ENCODE data around the gene SLC7A6OS.

The SLC7A6OS gene

GRCh38 chr16:68357521-68357922 is 46.8 kb upstream of the SLC7A6OS start:
- no peak for TF ChIP-seq RAD21 (IDR thresholded peaks at IDR 0.05; ENCODE audit: low read depth)

GRCh38 chr16:68356919-68357286 is 46.2 kb upstream of the SLC7A6OS start:
- TF ChIP-seq EGR1 (IDR thresholded peaks at IDR 0.05) = no peak
- no peak for TF ChIP-seq TCF12 (IDR thresholded peaks at IDR 0.05; ENCODE audit: low read depth)
- no peak for TF ChIP-seq FOXM1 (IDR thresholded peaks at IDR 0.05; ENCODE audit: borderline replicate concordance, low read depth)
- TF ChIP-seq MAX (IDR thresholded peaks at IDR 0.05) = no peak
- TF ChIP-seq RAD21 (IDR thresholded peaks at IDR 0.05; ENCODE audit: low read depth) = no peak
- TF ChIP-seq EP300 (IDR thresholded peaks at IDR 0.05; ENCODE audit: borderline replicate concordance) = no peak
- TF ChIP-seq YY1 (IDR thresholded peaks at IDR 0.05; ENCODE audit: low read depth) = no peak
- TF ChIP-seq TAF1 (IDR thresholded peaks at IDR 0.05; ENCODE audit: low read depth) = no peak
- TF ChIP-seq USF1 (IDR thresholded peaks at IDR 0.05) = no peak
- no peak for TF ChIP-seq ZBTB7A (IDR thresholded peaks at IDR 0.05; ENCODE audit: low read depth)
- TF ChIP-seq REST (IDR thresholded peaks at IDR 0.05; ENCODE audit: low read depth) = no peak
- TF ChIP-seq CREB1 (IDR thresholded peaks at IDR 0.05; ENCODE audit: low read depth) = no peak
- no peak for TF ChIP-seq NFIC (IDR thresholded peaks at IDR 0.05)
- no peak for TF ChIP-seq CEBPB (IDR thresholded peaks at IDR 0.05)
- TF ChIP-seq TEAD4 (IDR thresholded peaks at IDR 0.05) = no peak

- no peak for TF ChIP-seq USF1 (IDR thresholded peaks at IDR 0.05)
- no peak for TF ChIP-seq ZBTB7A (IDR thresholded peaks at IDR 0.05; ENCODE audit: low read depth)
- TF ChIP-seq EGR1 (IDR thresholded peaks at IDR 0.05) = no peak
- no peak for TF ChIP-seq CREB1 (IDR thresholded peaks at IDR 0.05; ENCODE audit: low read depth)
- no peak for TF ChIP-seq NFIC (IDR thresholded peaks at IDR 0.05)
Measured at GRCh38 chr16:68356249-68356918, 45.6 kb upstream of the SLC7A6OS start.

- TF ChIP-seq FOXM1 (IDR thresholded peaks at IDR 0.05; ENCODE audit: borderline replicate concordance, low read depth) = no peak
- TF ChIP-seq CEBPB (IDR thresholded peaks at IDR 0.05) = no peak
- no peak for TF ChIP-seq RAD21 (IDR thresholded peaks at IDR 0.05; ENCODE audit: low read depth)
- no peak for TF ChIP-seq TAF1 (IDR thresholded peaks at IDR 0.05; ENCODE audit: low read depth)
- TF ChIP-seq CREB1 (IDR thresholded peaks at IDR 0.05; ENCODE audit: low read depth) = no peak
- no peak for TF ChIP-seq NFIC (IDR thresholded peaks at IDR 0.05)
- TF ChIP-seq REST (IDR thresholded peaks at IDR 0.05; ENCODE audit: low read depth) = no peak
Measured at GRCh38 chr16:68355447-68356248, 44.9 kb upstream of the SLC7A6OS start.

GRCh38 chr16:68354816-68355215 is 44.1 kb upstream of the SLC7A6OS start:
- TF ChIP-seq TAF1 (IDR thresholded peaks at IDR 0.05; ENCODE audit: low read depth) = no peak
- TF ChIP-seq REST (IDR thresholded peaks at IDR 0.05; ENCODE audit: low read depth) = no peak
- no peak for TF ChIP-seq RAD21 (IDR thresholded peaks at IDR 0.05; ENCODE audit: low read depth)
- TF ChIP-seq FOXM1 (IDR thresholded peaks at IDR 0.05; ENCODE audit: borderline replicate concordance, low read depth) = no peak
- no peak for TF ChIP-seq EGR1 (IDR thresholded peaks at IDR 0.05)
- TF ChIP-seq CREB1 (IDR thresholded peaks at IDR 0.05; ENCODE audit: low read depth) = no peak
- TF ChIP-seq EP300 (IDR thresholded peaks at IDR 0.05; ENCODE audit: borderline replicate concordance) = no peak
- TF ChIP-seq USF1 (IDR thresholded peaks at IDR 0.05) = no peak

All from Ishikawa (cell line).